Right lobe of liver (tissue), 6 donors: Measurements from ENCODE around the gene DUSP22. TPM values are rescaled to one million over a fixed set of nuclear protein-coding genes. Genes with fewer than 3 reads are reported as not detected.

Experiments
- ATAC-seq, 4 donors: fragments of 200-7000 bp; cut with Tn5 transposase; one replicate each; pipeline ENCODE4 v1.9.1; 2020; ENCODE audit warnings: mild to moderate bottlenecking in 4 of 4, moderate library complexity in 4 of 4
- DNase-seq, 3 donors: peaks; one replicate each; pipeline ENCODE4 v3.0.0-alpha.2; 2020
- H3K27ac ChIP-seq, 3 donors: fragments of 200-600 bp; one replicate each; pipeline ENCODE4 v1.8.0; 2022
- H3K27me3 ChIP-seq, 2 donors: fragments of 200-600 bp; one replicate each; pipeline ENCODE4 v1.8.0; 2022
- H3K36me3 ChIP-seq, 4 donors: fragments of 200-600 bp; sonication (generic) in 1 of 4; one replicate each; pipeline versions ENCODE4 v1.5.1 to v1.8.0; 2017 to 2022; ENCODE audit warnings: control low read depth in 1 of 4
- H3K4me1 ChIP-seq, 4 donors: fragments of 200-600 bp; sonication (generic) in 1 of 4; one replicate each; pipeline versions ENCODE4 v1.5.1 to v1.8.0; 2017 to 2022; ENCODE audit warnings: control low read depth in 1 of 4
- H3K4me3 ChIP-seq, 3 donors: fragments of 200-600 bp; one replicate each; pipeline ENCODE4 v1.8.0; 2022
- H3K9me3 ChIP-seq, 4 donors: fragments of 200-600 bp; sonication (generic) in 1 of 4; one replicate each; pipeline versions ENCODE4 v1.5.1 to v1.8.0; 2017 to 2022; ENCODE audit warnings: control low read depth in 1 of 4
- CTCF ChIP-seq, 4 donors: fragments of 200-600 bp in 3 of 4; fragments of 450-650 bp in 1 of 4; IDR thresholded peaks; one replicate each; pipeline versions ENCODE4 v1.5.1 to v1.8.0; 2016 to 2022; ENCODE audit warnings: antibody characterized with exemption in 4 of 4, mild to moderate bottlenecking in 2 of 4
- POLR2A ChIP-seq: fragments of 450-650 bp; IDR thresholded peaks from one replicate; pipeline ENCODE4 v1.6.1; 2017; ENCODE audit warnings: antibody characterized with exemption, mild to moderate bottlenecking
- WGBS: methylation state at CpG from one replicate; pipeline ENCODE4 v1.1.6; 2018; ENCODE audit warnings: low coverage, low lambda C conversion rate; ENCODE audit not compliant: insufficient coverage; ENCODE audit errors: missing lambda C conversion rate; 5-methylcytosine and 5-hydroxymethylcytosine counted together
- intact Hi-C, 2 donors: fragments of 100-400 bp; cut with DNase I; formaldehyde crosslinking; loops; one replicate each; pipeline versions ENCODE4 v1.11.2 to v1.14.1; 2022
- total RNA-seq, 6 experiments: library from RNA; depleted of rRNA in 2 of 6; stranded (reverse); fragments of >200 nt in 2 of 6; fragmentation: NEBNext Ultra II Directional in 3 of 6; extraction: Animal tissue kit (Norgen Biotek cat#: 25700) in 3 of 6; gene quantifications; one replicate each; pipeline versions ENCODE4 v1.1.0 to v1.2.4, GENCODE V29; 2016 to 2023
- donor health status: DM: no; HTN: yes; CAD: no.
- donor health status: DM: no; HTN: no; CAD: no.
- donor health status: DM: no; HTN: no; CAD: no.
- donor health status: DM: no; HTN: yes; CAD: no.
- donor health status: DM: no; HTN: yes; CAD: no.

DUSP22 gene
- total RNA-seq, 6 experiments from 2014 or later, result 20.6 to 24.8 (median 21.3) TPM

- intact Hi-C loops, result no loop called here
- WGBS, result 59% methylated on average over 10 of the region's 10 CpGs
- DNase-seq, result no peak
- Histone ChIP-seq H3K27ac (no peak overlapping the region), H3K4me3 (no peak overlapping the region), H3K4me1 (peaks cover 0 to 17% (median 0%) of the 10 kb centered on the region in 4 donors), H3K9me3 (no peaks in the 10 kb centered on the region), H3K36me3 (peaks cover 0 to 4% (median 0%) of the 10 kb centered on the region in 4 donors), H3K27me3 (no peaks in the 10 kb centered on the region)
- peak in 1 of 4 donors; percentile 9 for ATAC-seq
- TF ChIP-seq POLR2A, result no peak
- TF ChIP-seq CTCF (IDR thresholded peaks at IDR 0.05), result no peak
Observed at GRCh38 chr6:327538-328116, 35.3 kb downstream of the DUSP22 start.

GRCh38 chr6:328136-328670, 35.9 kb downstream of the DUSP22 start:
- intact Hi-C loops, result no loop called here
- no peak for DNase-seq
- WGBS, result 46% methylated on average over 8 of the region's 8 CpGs
- H3K27me3 ChIP-seq, result no peaks in the 10 kb centered on the region
- H3K27ac ChIP-seq, result no peak overlapping the region
- no peak overlapping the region for H3K4me3 ChIP-seq
- no peaks in the 10 kb centered on the region for H3K9me3 ChIP-seq
- TF ChIP-seq POLR2A, result no peak
- TF ChIP-seq CTCF (IDR thresholded peaks at IDR 0.05), result no peak
- peak; percentile 36 to 70 (median 51) for ATAC-seq
- H3K4me1 ChIP-seq, result peaks cover 0 to 15% (median 0%) of the 10 kb centered on the region in 4 donors
- H3K36me3 ChIP-seq, result peaks cover 0 to 4% (median 0%) of the 10 kb centered on the region in 4 donors

- ATAC-seq (no peak), DNase-seq (no peak)
- TF ChIP-seq CTCF (IDR thresholded peaks at IDR 0.05) (no peak), POLR2A (no peak)
- no peak overlapping the region for H3K27ac ChIP-seq
- no peaks in the 10 kb centered on the region for H3K9me3 ChIP-seq
- peaks cover 0 to 14% (median 0%) of the 10 kb centered on the region in 4 donors for H3K4me1 ChIP-seq
- no peak overlapping the region for H3K4me3 ChIP-seq
- 66% methylated on average over 7 of the region's 7 CpGs for WGBS
- intact Hi-C loops, result no loop called here
- peaks cover 0 to 4% (median 0%) of the 10 kb centered on the region in 4 donors for H3K36me3 ChIP-seq
- H3K27me3 ChIP-seq, result no peaks in the 10 kb centered on the region
Observed at GRCh38 chr6:328924-329323, 36.6 kb downstream of the DUSP22 start.

GRCh38 chr6:329888-330691, 37.8 kb downstream of the DUSP22 start:
- Histone ChIP-seq H3K36me3 (peaks cover 0 to 4% (median 0%) of the 10 kb centered on the region in 4 donors), H3K4me3 (no peak overlapping the region), H3K4me1 (peaks cover 0 to 14% (median 0%) of the 10 kb centered on the region in 4 donors), H3K27ac (no peak overlapping the region), H3K9me3 (no peaks in the 10 kb centered on the region), H3K27me3 (no peaks in the 10 kb centered on the region)
- intact Hi-C loops, result no loop called here
- 72% methylated on average over 15 of the region's 15 CpGs for WGBS
- ATAC-seq (peak in 1 of 4 donors; percentile 19), DNase-seq (no peak)
- TF ChIP-seq POLR2A (no peak), CTCF (IDR thresholded peaks at IDR 0.05) (no peak)
